H1 (cell line): ENCODE measurements around the gene ZC3H18. TPM values are rescaled to one million over a fixed set of nuclear protein-coding genes. Genes with fewer than 3 reads are reported as not detected.

Experiments used
- CTCF ChIA-PET: fragments of 300-600 bp; sonication (Branson Sonifier 250); formaldehyde crosslinking; loops from one replicate; lab custom pipeline; 2021; ENCODE audit not compliant: partially characterized antibody; lab: Charles Lee
- POLR2A ChIA-PET: fragments of 300-600 bp; sonication (Branson Sonifier 250); formaldehyde crosslinking; loops from one replicate; lab custom pipeline; 2021; ENCODE audit warnings: inconsistent platforms; ENCODE audit not compliant: partially characterized antibody; lab: Charles Lee
- DNase-seq, 2 experiments: peaks; one replicate each; pipeline versions ENCODE4 v3.0.0 to v3.0.0-alpha.2; 2010 to 2022; ENCODE audit warnings: low spot score in 2 of 2, low read depth in 1 of 2, mixed read lengths in 1 of 2
- FAIRE-seq: peaks from 2 replicates; lab custom pipeline; 2011; peaks lifted over from hg19 to GRCh38; lab: Jason Lieb, UNC
- H2AFZ ChIP-seq: 2 replicates; pipeline ENCODE4 v1.8.1; 2012; ENCODE audit warnings: low read length, inconsistent platforms
- H2AK5ac ChIP-seq: 2 replicates; pipeline ENCODE4 v1.6.1; 2013; ENCODE audit warnings: low read depth, low read length
- H2BK120ac ChIP-seq: replicated peaks from 2 replicates; pipeline ENCODE3; 2013; ENCODE audit warnings: low read depth, low read length, inconsistent platforms
- H2BK12ac ChIP-seq: 2 replicates; pipeline ENCODE4 v1.6.1; 2013; ENCODE audit warnings: low read depth, low read length
- H2BK15ac ChIP-seq: 2 replicates; pipeline ENCODE4 v1.6.1; 2013; ENCODE audit warnings: low read length
- H2BK20ac ChIP-seq: 2 replicates; pipeline ENCODE4 v1.6.1; 2013; ENCODE audit warnings: low read length
- H2BK5ac ChIP-seq: 2 replicates; pipeline ENCODE4 v1.6.1; 2013; ENCODE audit warnings: low read depth, low read length
- H3K14ac ChIP-seq: 2 replicates; pipeline ENCODE4 v1.6.1; 2013; ENCODE audit warnings: inconsistent platforms; ENCODE audit not compliant: insufficient read length
- H3K18ac ChIP-seq: 2 replicates; pipeline ENCODE4 v1.6.1; 2013; ENCODE audit warnings: low read length; ENCODE audit errors: extremely low read depth
- H3K23ac ChIP-seq: 2 replicates; pipeline ENCODE4 v1.6.1; 2013; ENCODE audit warnings: inconsistent platforms; ENCODE audit not compliant: insufficient read length
- H3K23me2 ChIP-seq: 2 replicates; pipeline ENCODE4 v1.6.1; 2013; ENCODE audit warnings: low read depth, low read length
- H3K27ac ChIP-seq: 2 replicates; pipeline ENCODE4 v1.6.1; 2011; ENCODE audit warnings: low read depth, low read length, inconsistent platforms
- H3K27me3 ChIP-seq, 4 experiments: replicated peaks in 1 of 4; 1 replicate in 1 of 4; 2 replicates in 3 of 4; pipeline versions ENCODE4 v1.6.1 to v1.8.1; 2011 to 2013; ENCODE audit warnings: low read length in 3 of 4, mild to moderate bottlenecking in 3 of 4, inconsistent platforms in 2 of 4, mixed read lengths in 2 of 4, moderate library complexity in 1 of 4; ENCODE audit not compliant: control insufficient read depth in 3 of 4, insufficient read depth in 3 of 4; ENCODE audit errors: extremely low read depth in 1 of 4
- H3K36me3 ChIP-seq, 4 experiments: 2 replicates each; pipeline versions ENCODE4 v1.6.1 to v1.8.1; 2011 to 2013; ENCODE audit warnings: mild to moderate bottlenecking in 4 of 4, low read length in 3 of 4, moderate library complexity in 2 of 4, control low read depth in 1 of 4, inconsistent platforms in 1 of 4; ENCODE audit not compliant: insufficient read depth in 4 of 4, control insufficient read depth in 2 of 4
- H3K4ac ChIP-seq: replicated peaks from 2 replicates; pipeline ENCODE3; 2013; ENCODE audit warnings: low read length, low read depth, mixed read lengths, inconsistent platforms; ENCODE audit not compliant: insufficient read length
- H3K4me1 ChIP-seq, 4 experiments: replicated peaks in 1 of 4; 1 replicate in 1 of 4; 2 replicates in 3 of 4; pipeline versions ENCODE4 v1.6.1 to v1.8.1; 2011 to 2013; ENCODE audit warnings: low read length in 3 of 4, inconsistent platforms in 2 of 4, mixed read lengths in 1 of 4; ENCODE audit not compliant: insufficient read depth in 4 of 4, control insufficient read depth in 3 of 4
- H3K4me2 ChIP-seq, 2 experiments: 2 replicates each; pipeline versions ENCODE4 v1.6.1 to v1.8.1; 2011 to 2013; ENCODE audit warnings: low read depth in 2 of 2, low read length in 2 of 2, control low read depth in 1 of 2, inconsistent platforms in 1 of 2, mild to moderate bottlenecking in 1 of 2; ENCODE audit not compliant: insufficient read depth in 1 of 2
- H3K4me3 ChIP-seq, 4 experiments: fragments of 200-600, 300-600 bp in 1 of 4; sonication (generic), shearing (Covaris generic), sonication (Bioruptor Twin) in 1 of 4; 2 replicates each; pipeline versions ENCODE4 v1.5.1 to v1.8.1; 2011 to 2016; ENCODE audit warnings: low read length in 4 of 4, low read depth in 3 of 4, control low read depth in 2 of 4, inconsistent platforms in 2 of 4, mild to moderate bottlenecking in 2 of 4, mixed read lengths in 1 of 4, moderate library complexity in 1 of 4; ENCODE audit not compliant: insufficient read depth in 2 of 4; ENCODE audit errors: extremely low read depth in 1 of 4
- H3K56ac ChIP-seq: replicated peaks from 2 replicates; pipeline ENCODE3; 2013; ENCODE audit warnings: low read depth, mild to moderate bottlenecking, mixed read lengths, low read length, inconsistent platforms; ENCODE audit not compliant: insufficient read length
- H3K79me1 ChIP-seq: 2 replicates; pipeline ENCODE4 v1.6.1; 2013; ENCODE audit warnings: low read depth, low read length, control low read depth
- H3K79me2 ChIP-seq, 2 experiments: 2 replicates each; pipeline versions ENCODE4 v1.6.1 to v1.8.1; 2012 to 2013; ENCODE audit warnings: low read length in 2 of 2, mild to moderate bottlenecking in 2 of 2, inconsistent platforms in 1 of 2; ENCODE audit not compliant: insufficient read depth in 2 of 2, control insufficient read depth in 1 of 2
- H3K9ac ChIP-seq, 4 experiments: replicated peaks in 1 of 4; 1 replicate in 1 of 4; 2 replicates in 3 of 4; pipeline versions ENCODE4 v1.6.1 to v1.8.1; 2011 to 2013; ENCODE audit warnings: low read depth in 3 of 4, low read length in 3 of 4, control low read depth in 2 of 4, mild to moderate bottlenecking in 2 of 4, moderate library complexity in 2 of 4, inconsistent platforms in 1 of 4; ENCODE audit errors: extremely low read depth in 1 of 4
- H3K9me3 ChIP-seq, 2 experiments: 2 replicates each; pipeline versions ENCODE4 v1.6.1 to v1.8.1; 2012 to 2013; ENCODE audit warnings: mild to moderate bottlenecking in 2 of 2, moderate library complexity in 2 of 2, control low read depth in 1 of 2, inconsistent platforms in 1 of 2, low read depth in 1 of 2, low read length in 1 of 2, mixed read lengths in 1 of 2; ENCODE audit not compliant: insufficient read depth in 2 of 2
- H4K20me1 ChIP-seq, 2 experiments: replicated peaks in 1 of 2; 2 replicates each; pipeline versions ENCODE3 to v1.8.1; 2011 to 2013; ENCODE audit warnings: inconsistent platforms in 2 of 2, low read length in 2 of 2, mild to moderate bottlenecking in 1 of 2; ENCODE audit not compliant: insufficient read depth in 2 of 2, control insufficient read depth in 1 of 2
- H4K5ac ChIP-seq: 2 replicates; pipeline ENCODE4 v1.6.1; 2013; ENCODE audit warnings: low read length, low read depth, mixed read lengths, inconsistent platforms; ENCODE audit not compliant: insufficient read length
- H4K8ac ChIP-seq: 2 replicates; pipeline ENCODE4 v1.8.0; 2013; ENCODE audit warnings: mild to moderate bottlenecking, moderate library complexity, low read length, inconsistent platforms; ENCODE audit not compliant: insufficient read depth; ENCODE audit errors: extremely low read depth
- H4K91ac ChIP-seq: replicated peaks from 2 replicates; pipeline ENCODE3; 2013; ENCODE audit warnings: low read length, mixed read lengths, inconsistent platforms; ENCODE audit not compliant: insufficient read length
- E2F6 ChIP-seq: IDR thresholded peaks from 2 replicates; pipeline ENCODE4 v1.6.1; 2012; ENCODE audit warnings: inconsistent platforms
- POLR2AphosphoS5 ChIP-seq: IDR thresholded peaks from 2 replicates; pipeline ENCODE4 v1.6.1; 2011; ENCODE audit warnings: low read depth, low read length
- POU5F1 ChIP-seq: IDR thresholded peaks from 2 replicates; pipeline ENCODE4 v1.6.1; 2011; ENCODE audit warnings: low read depth, mild to moderate bottlenecking, low read length, moderate library complexity
- WGBS, 2 experiments: shearing (Covaris generic) in 1 of 2; methylation state at CpG; one replicate each; pipeline versions ENCODE4 v1.1.6 to v1.1.7; 2013 to 2015; ENCODE audit warnings: low lambda C conversion rate in 2 of 2, mixed read lengths in 2 of 2, inconsistent platforms in 1 of 2, low coverage in 1 of 2, missing lambda C conversion rate in 1 of 2; ENCODE audit not compliant: insufficient replicate concordance in 2 of 2, insufficient coverage in 1 of 2, insufficient read length in 1 of 2; ENCODE audit errors: extremely low coverage in 1 of 2, missing lambda C conversion rate in 1 of 2; 5-methylcytosine and 5-hydroxymethylcytosine counted together
- polyA plus RNA-seq, 7 experiments: library from polyadenylated mRNA; depleted of rRNA in 3 of 7; stranded (reverse) in 5 of 7; unstranded in 2 of 7; fragments of >200 nt in 5 of 7; fragments of 200-250 nt in 2 of 7; gene quantifications; 1 replicate in 5 of 7; 2 replicates in 1 of 7; 4 replicates in 1 of 7; pipeline versions ENCODE4 v1.2.1 to v1.2.3, GENCODE V29; 2011 to 2013; ENCODE audit warnings: missing spikeins in 2 of 7, mixed read lengths in 2 of 7
- total RNA-seq: library from RNA; stranded (reverse); fragmentation: NEBNext Ultra II Directional; extraction: Animal tissue kit (Norgen Biotek cat#: 25700); gene quantifications from 2 replicates; pipeline ENCODE4 v1.2.1, GENCODE V29; 2021

ZC3H18 gene
- total and polyA plus RNA-seq, 2 of the 8 experiments (the other 6 are each of a cell fraction or from before 2014, with no cell fraction given): 12.1 to 73.2 TPM

GRCh38 chr16:88526008-88526905 lies 43.9 kb upstream of the ZC3H18 start:
- DNase-seq (no peak), FAIRE-seq (no peak)
- ChIA-PET CTCF (interaction anchor here (0.9 to 4.6 kb wide), 5 partner anchors 21 to 89 kb away, joined by 3 to 21 read pairs (median 4); no protein-coding TSS in a partner anchor), POLR2A (interaction anchor here (0.6 to 1.2 kb wide), 2 partner anchors 17 to 26 kb away, joined by 3 to 4 read pairs; no protein-coding TSS in a partner anchor)
- no peaks in the 10 kb centered on the region for H3K9me3 ChIP-seq
- 91% methylated on average over 18 of the region's 29 CpGs; no CpG with 5 or more reads in 1 of the 2 experiments for WGBS, 2 experiments
- H4K91ac ChIP-seq: no peak overlapping the region
- no peaks in the 10 kb centered on the region for H3K79me1 ChIP-seq
- no peaks in the 10 kb centered on the region for H3K27me3 ChIP-seq
- H3K56ac ChIP-seq: no peak overlapping the region
- no peak overlapping the region for H2AFZ ChIP-seq
- no peak overlapping the region for H3K14ac ChIP-seq
- H3K4me3 ChIP-seq: no peak overlapping the region
- H4K5ac ChIP-seq: no peak overlapping the region
- no peak overlapping the region for H2BK12ac ChIP-seq
- no peak overlapping the region for H3K18ac ChIP-seq
- TF ChIP-seq E2F6: peak; percentile 43; the same call in 1 of the 2 replicates
- no peak for TF ChIP-seq POU5F1
- 0 out of 2 replicates have a peak, but pooled peaks have one; percentile 30 for TF ChIP-seq POLR2AphosphoS5
- H3K79me2 ChIP-seq: no peaks in the 10 kb centered on the region
- H3K4me2 ChIP-seq: no peak overlapping the region
- H2BK120ac ChIP-seq: no peak overlapping the region
- no peak overlapping the region for H2AK5ac ChIP-seq
- H3K23me2 ChIP-seq: no peaks in the 10 kb centered on the region
- H2BK15ac ChIP-seq: no peak overlapping the region
- H3K4me1 ChIP-seq: peaks cover 0 to 15% (median 7%) of the 10 kb centered on the region in 4 experiments; a peak in 5 of 7 replicates
- no peaks in the 10 kb centered on the region; a peak in 1 of 8 replicates for H3K36me3 ChIP-seq
- peaks cover 1 to 9% of the 10 kb centered on the region in 2 experiments for H4K20me1 ChIP-seq
- 0 out of 2 replicates have a peak overlapping the region, but pooled peaks have one; percentile 30 for H2BK5ac ChIP-seq
- H3K9ac ChIP-seq: 0 out of 7 replicates have a peak overlapping the region, but pooled peaks of 1 of the 4 experiments have one; percentile 15
- no peak overlapping the region for H3K27ac ChIP-seq
- H3K4ac ChIP-seq: no peak overlapping the region
- no peak overlapping the region for H2BK20ac ChIP-seq
- peak overlapping the region; percentile 85; the same call in 1 of the 2 replicates for H4K8ac ChIP-seq
- H3K23ac ChIP-seq: no peak overlapping the region
